ENCODE results near the gene RPL7L1. TPM values are rescaled to one million over a fixed set of nuclear protein-coding genes. Genes with fewer than 3 reads are reported as not detected.
A peak's percentile ranks its signal among the peaks of the same experiment; 100 is the strongest.

The RPL7L1 gene
- total RNA-seq, 1 donor, result 128 TPM

GRCh38 chr6:42933205-42933604 is 53.8 kb downstream of the RPL7L1 start:
- TF ChIP-seq, protein P1, sequence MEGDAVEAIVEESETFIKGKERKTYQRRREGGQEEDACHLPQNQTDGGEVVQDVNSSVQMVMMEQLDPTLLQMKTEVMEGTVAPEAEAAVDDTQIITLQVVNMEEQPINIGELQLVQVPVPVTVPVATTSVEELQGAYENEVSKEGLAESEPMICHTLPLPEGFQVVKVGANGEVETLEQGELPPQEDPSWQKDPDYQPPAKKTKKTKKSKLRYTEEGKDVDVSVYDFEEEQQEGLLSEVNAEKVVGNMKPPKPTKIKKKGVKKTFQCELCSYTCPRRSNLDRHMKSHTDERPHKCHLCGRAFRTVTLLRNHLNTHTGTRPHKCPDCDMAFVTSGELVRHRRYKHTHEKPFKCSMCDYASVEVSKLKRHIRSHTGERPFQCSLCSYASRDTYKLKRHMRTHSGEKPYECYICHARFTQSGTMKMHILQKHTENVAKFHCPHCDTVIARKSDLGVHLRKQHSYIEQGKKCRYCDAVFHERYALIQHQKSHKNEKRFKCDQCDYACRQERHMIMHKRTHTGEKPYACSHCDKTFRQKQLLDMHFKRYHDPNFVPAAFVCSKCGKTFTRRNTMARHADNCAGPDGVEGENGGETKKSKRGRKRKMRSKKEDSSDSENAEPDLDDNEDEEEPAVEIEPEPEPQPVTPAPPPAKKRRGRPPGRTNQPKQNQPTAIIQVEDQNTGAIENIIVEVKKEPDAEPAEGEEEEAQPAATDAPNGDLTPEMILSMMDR (IDR thresholded peaks at IDR 0.05; ENCODE audit: extremely low read depth, low read depth, low read length), result no peak
- H3K27ac ChIP-seq (ENCODE audit: low read depth, low read length), result no peak overlapping the region
- peaks cover 46% of the 10 kb centered on the region for H3K79me2 ChIP-seq (ENCODE audit: insufficient read depth, low read length)
- no peak overlapping the region for H3K4me3 ChIP-seq (ENCODE audit: insufficient read depth, low read length)
- H4K20me1 ChIP-seq (ENCODE audit: insufficient read depth, low read length), result peaks cover 6% of the 10 kb centered on the region
- H3K27me3 ChIP-seq (ENCODE audit: insufficient read depth, low read length), result no peaks in the 10 kb centered on the region
- peaks cover 21% of the 10 kb centered on the region for H3K36me3 ChIP-seq (ENCODE audit: insufficient read depth, low read length)
- no peak overlapping the region for H3K4me2 ChIP-seq (ENCODE audit: insufficient read depth, low read length)
- H2AFZ ChIP-seq (ENCODE audit: low read length), result no peak overlapping the region
- H3K4me1 ChIP-seq (ENCODE audit: insufficient read depth, low read length), result peaks cover 12% of the 10 kb centered on the region
- H3K9me3 ChIP-seq (ENCODE audit: low read depth, low read length), result no peaks in the 10 kb centered on the region
- no peak for DNase-seq (ENCODE audit: insufficient read length, low spot score, missing footprints)

- Histone ChIP-seq H3K79me2 (ENCODE audit: insufficient read depth, low read length) (peaks cover 45% of the 10 kb centered on the region), H4K20me1 (ENCODE audit: insufficient read depth, low read length) (peaks cover 6% of the 10 kb centered on the region), H3K4me3 (ENCODE audit: insufficient read depth, low read length) (no peak overlapping the region), H3K27me3 (ENCODE audit: insufficient read depth, low read length) (no peaks in the 10 kb centered on the region), H3K4me1 (ENCODE audit: insufficient read depth, low read length) (peaks cover 9% of the 10 kb centered on the region), H3K27ac (ENCODE audit: low read depth, low read length) (no peak overlapping the region), H2AFZ (ENCODE audit: low read length) (no peak overlapping the region), H3K4me2 (ENCODE audit: insufficient read depth, low read length) (no peak overlapping the region), H3K9me3 (ENCODE audit: low read depth, low read length) (no peaks in the 10 kb centered on the region), H3K36me3 (ENCODE audit: insufficient read depth, low read length) (peaks cover 25% of the 10 kb centered on the region)
- DNase-seq (ENCODE audit: insufficient read length, low spot score, missing footprints), result peak; percentile 30
- TF ChIP-seq, protein P1 (IDR thresholded peaks at IDR 0.05; ENCODE audit: extremely low read depth, low read depth, low read length), result no peak
Measured at GRCh38 chr6:42935322-42935721, 55.9 kb downstream of the RPL7L1 start.

DNA sequence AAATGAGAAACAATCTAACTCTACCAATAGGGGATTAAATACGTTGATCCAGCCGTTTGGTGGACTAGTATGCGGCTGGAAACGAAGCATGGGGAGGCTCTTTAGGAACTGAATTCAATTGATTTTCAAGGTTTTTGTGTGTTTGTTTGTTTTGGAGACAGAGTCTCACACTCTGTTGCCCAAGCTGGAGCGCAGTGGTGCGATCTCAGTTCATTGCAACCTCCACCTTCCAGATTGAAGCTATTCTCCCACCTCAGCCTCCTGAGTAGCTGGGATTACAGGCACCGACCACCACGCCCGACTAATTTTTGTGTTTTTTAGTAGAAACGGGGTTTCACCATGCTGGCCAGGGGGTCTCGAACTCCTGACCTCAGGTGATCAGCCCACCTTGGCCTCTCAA is 57.0 kb downstream of the RPL7L1 start:
- Histone ChIP-seq H3K36me3 (ENCODE audit: insufficient read depth, low read length) (peaks cover 25% of the 10 kb centered on the region), H3K27me3 (ENCODE audit: insufficient read depth, low read length) (no peaks in the 10 kb centered on the region), H3K4me3 (ENCODE audit: insufficient read depth, low read length) (no peak overlapping the region), H3K9me3 (ENCODE audit: low read depth, low read length) (no peaks in the 10 kb centered on the region), H2AFZ (ENCODE audit: low read length) (no peak overlapping the region), H4K20me1 (ENCODE audit: insufficient read depth, low read length) (peaks cover 6% of the 10 kb centered on the region), H3K79me2 (ENCODE audit: insufficient read depth, low read length) (peaks cover 34% of the 10 kb centered on the region), H3K4me2 (ENCODE audit: insufficient read depth, low read length) (no peak overlapping the region), H3K27ac (ENCODE audit: low read depth, low read length) (no peak overlapping the region), H3K4me1 (ENCODE audit: insufficient read depth, low read length) (no peaks in the 10 kb centered on the region)
- TF ChIP-seq, protein P1 (IDR thresholded peaks at IDR 0.05; ENCODE audit: extremely low read depth, low read depth, low read length), result no peak
- DNase-seq (ENCODE audit: insufficient read length, low spot score, missing footprints), result no peak

DNA sequence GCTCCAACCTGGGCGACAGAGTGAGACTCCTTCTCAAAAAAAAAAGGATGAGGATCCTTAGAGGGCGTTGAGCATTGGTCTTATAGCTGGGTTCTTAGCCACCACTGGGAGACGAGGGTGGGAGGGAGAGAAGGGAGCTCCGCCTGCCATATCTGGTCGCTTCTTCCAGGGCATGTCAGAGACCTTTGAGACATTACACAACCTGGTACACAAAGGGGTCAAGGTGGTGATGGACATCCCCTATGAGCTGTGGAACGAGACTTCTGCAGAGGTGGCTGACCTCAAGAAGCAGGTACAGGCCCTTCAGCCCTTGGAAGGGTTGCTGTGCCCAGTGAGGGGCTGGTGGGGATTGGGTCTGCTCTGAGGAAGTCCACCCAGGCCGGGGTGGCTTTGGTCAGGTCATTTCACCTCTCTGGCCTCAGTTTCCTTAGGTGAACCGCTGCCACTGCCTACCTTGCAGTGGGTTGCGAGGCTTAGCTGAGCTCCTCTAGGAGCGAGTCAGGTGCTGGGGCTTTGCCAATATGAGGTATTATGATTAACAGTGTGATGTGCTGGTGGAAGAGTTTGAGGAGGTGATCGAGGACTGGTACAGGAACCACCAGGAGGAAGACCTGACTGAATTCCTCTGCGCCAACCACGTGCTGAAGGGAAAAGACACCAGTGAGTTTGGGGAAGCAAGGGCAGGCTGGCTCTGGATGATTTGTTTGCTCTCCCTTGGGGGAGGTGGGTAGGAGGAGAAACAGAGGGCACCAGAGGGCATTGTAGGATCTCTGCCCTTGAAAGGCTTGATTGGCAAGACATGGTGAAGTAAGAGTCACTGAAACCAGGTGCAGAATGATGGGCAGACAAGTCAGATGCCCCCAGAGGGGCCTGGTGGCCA is 58.4 kb downstream of the RPL7L1 start:
- no peaks in the 10 kb centered on the region for H3K4me1 ChIP-seq (ENCODE audit: insufficient read depth, low read length)
- peaks cover 22% of the 10 kb centered on the region for H3K79me2 ChIP-seq (ENCODE audit: insufficient read depth, low read length)
- no peak overlapping the region for H2AFZ ChIP-seq (ENCODE audit: low read length)
- peaks cover 25% of the 10 kb centered on the region for H3K36me3 ChIP-seq (ENCODE audit: insufficient read depth, low read length)
- no peaks in the 10 kb centered on the region for H3K9me3 ChIP-seq (ENCODE audit: low read depth, low read length)
- H4K20me1 ChIP-seq (ENCODE audit: insufficient read depth, low read length), result peaks cover 3% of the 10 kb centered on the region
- H3K4me3 ChIP-seq (ENCODE audit: insufficient read depth, low read length), result no peak overlapping the region
- H3K27ac ChIP-seq (ENCODE audit: low read depth, low read length), result no peak overlapping the region
- no peak overlapping the region for H3K4me2 ChIP-seq (ENCODE audit: insufficient read depth, low read length)
- H3K27me3 ChIP-seq (ENCODE audit: insufficient read depth, low read length), result no peaks in the 10 kb centered on the region
- TF ChIP-seq, protein P1 (IDR thresholded peaks at IDR 0.05; ENCODE audit: extremely low read depth, low read depth, low read length), result no peak
- DNase-seq (ENCODE audit: insufficient read length, low spot score, missing footprints), result peak; percentile 29

All from osteoblast (primary cell).